Measurements from ENCODE around the gene RPS21. TPM values are rescaled to one million over a fixed set of nuclear protein-coding genes. Genes with fewer than 3 reads are reported as not detected.

Gene RPS21
- total and polyA plus RNA-seq, 2 of the 13 experiments (the other 11 are each of a cell fraction or from before 2014, with no cell fraction given): 2,647 to 11,063 TPM

DNA sequence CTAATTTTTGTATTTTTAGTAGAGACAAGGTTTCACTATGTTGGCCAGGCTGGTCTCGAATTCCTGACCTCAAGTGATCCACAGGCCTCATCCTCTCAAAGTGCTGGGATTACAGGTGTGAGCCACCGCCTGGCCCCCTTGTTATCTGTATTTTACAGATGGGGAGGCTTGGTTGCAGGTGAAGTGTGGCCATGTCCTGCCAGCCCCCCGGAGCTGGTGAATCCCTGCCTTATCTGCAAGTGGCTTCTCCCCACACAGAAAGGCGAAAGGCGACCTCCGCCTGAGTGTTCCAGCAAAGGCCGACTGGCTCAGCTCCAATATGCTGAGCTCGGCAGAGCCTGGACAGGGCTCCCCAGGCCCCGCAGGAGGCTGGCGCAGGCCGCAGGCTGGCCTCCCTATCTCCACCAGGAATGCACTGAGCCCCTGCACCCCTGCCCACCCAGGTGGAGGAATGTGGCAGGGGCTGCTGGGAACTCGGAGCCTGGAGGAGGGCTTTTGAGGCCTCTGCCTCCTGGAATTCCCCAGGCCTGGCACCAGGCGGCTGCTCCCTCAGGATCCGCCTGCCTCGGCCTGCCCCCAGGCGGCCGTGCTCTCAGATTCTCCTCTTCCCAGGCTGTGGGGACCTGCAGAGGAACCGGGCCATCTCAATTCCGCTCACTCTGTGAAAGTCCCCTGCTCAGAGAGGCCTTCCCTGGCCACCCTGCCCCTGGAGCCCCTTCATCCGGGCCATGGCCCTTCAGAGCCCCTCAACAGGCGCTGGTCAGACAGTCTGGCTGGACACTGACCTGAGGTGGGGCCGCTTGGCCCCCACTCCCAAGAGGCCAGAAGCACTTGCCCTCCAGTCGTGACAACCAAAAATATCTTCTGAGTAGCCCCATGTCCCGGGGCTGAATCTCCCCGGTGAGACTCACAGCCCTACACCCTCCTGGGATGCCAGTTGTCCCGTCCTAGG, 10.5 kb upstream of the RPS21 start (continued):
- TF ChIP-seq, protein P1, sequence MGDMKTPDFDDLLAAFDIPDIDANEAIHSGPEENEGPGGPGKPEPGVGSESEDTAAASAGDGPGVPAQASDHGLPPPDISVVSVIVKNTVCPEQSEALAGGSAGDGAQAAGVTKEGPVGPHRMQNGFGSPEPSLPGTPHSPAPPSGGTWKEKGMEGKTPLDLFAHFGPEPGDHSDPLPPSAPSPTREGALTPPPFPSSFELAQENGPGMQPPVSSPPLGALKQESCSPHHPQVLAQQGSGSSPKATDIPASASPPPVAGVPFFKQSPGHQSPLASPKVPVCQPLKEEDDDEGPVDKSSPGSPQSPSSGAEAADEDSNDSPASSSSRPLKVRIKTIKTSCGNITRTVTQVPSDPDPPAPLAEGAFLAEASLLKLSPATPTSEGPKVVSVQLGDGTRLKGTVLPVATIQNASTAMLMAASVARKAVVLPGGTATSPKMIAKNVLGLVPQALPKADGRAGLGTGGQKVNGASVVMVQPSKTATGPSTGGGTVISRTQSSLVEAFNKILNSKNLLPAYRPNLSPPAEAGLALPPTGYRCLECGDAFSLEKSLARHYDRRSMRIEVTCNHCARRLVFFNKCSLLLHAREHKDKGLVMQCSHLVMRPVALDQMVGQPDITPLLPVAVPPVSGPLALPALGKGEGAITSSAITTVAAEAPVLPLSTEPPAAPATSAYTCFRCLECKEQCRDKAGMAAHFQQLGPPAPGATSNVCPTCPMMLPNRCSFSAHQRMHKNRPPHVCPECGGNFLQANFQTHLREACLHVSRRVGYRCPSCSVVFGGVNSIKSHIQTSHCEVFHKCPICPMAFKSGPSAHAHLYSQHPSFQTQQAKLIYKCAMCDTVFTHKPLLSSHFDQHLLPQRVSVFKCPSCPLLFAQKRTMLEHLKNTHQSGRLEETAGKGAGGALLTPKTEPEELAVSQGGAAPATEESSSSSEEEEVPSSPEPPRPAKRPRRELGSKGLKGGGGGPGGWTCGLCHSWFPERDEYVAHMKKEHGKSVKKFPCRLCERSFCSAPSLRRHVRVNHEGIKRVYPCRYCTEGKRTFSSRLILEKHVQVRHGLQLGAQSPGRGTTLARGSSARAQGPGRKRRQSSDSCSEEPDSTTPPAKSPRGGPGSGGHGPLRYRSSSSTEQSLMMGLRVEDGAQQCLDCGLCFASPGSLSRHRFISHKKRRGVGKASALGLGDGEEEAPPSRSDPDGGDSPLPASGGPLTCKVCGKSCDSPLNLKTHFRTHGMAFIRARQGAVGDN (CRISPR knock-in tag; IDR thresholded peaks at IDR 0.05): peak; percentile 95
- TF ChIP-seq ZNF101 (CRISPR knock-in tag; IDR thresholded peaks at IDR 0.05; ENCODE audit: borderline replicate concordance, low read depth) (0 out of 2 replicates have a peak, but pooled peaks have one; percentile 48), BCL6 (CRISPR knock-in tag; IDR thresholded peaks at IDR 0.05) (peak; percentile 74), ZC3H13 (CRISPR knock-in tag; IDR thresholded peaks at IDR 0.05) (no peak), XRCC5 (optimal IDR thresholded peaks at IDR 0.05; ENCODE audit: low read length) (peak; percentile 97), ZSCAN12 (CRISPR knock-in tag; IDR thresholded peaks at IDR 0.05) (0 out of 2 replicates have a peak, but pooled peaks have one; percentile 46), SALL1 (CRISPR knock-in tag; IDR thresholded peaks at IDR 0.05) (peak; percentile 90), KLF16 (CRISPR knock-in tag; IDR thresholded peaks at IDR 0.05) (peak in 1 of 2 experiments; percentile 76; a peak in 2 of 4 replicates), SMYD3 (CRISPR knock-in tag; IDR thresholded peaks at IDR 0.05) (peak; percentile 86; the same call in 1 of the 2 replicates), ZBTB46 (CRISPR knock-in tag; IDR thresholded peaks at IDR 0.05; ENCODE audit: borderline replicate concordance) (peak; percentile 78; the same call in 1 of the 2 replicates), GABPB1 (CRISPR knock-in tag; IDR thresholded peaks at IDR 0.05) (peak; percentile 72), SOX5 (CRISPR knock-in tag; IDR thresholded peaks at IDR 0.05; ENCODE audit: borderline replicate concordance) (peak; percentile 66; the same call in 1 of the 2 replicates), MED13 (CRISPR knock-in tag; IDR thresholded peaks at IDR 0.05) (peak; percentile 77), ZBTB4 (CRISPR knock-in tag; IDR thresholded peaks at IDR 0.05; ENCODE audit: borderline replicate concordance) (peak; percentile 72; the same call in 1 of the 2 replicates), MED1 (CRISPR knock-in tag; IDR thresholded peaks at IDR 0.05) (peak; percentile 70), TEAD2 (CRISPR knock-in tag; IDR thresholded peaks at IDR 0.05) (peak; percentile 83; the same call in 1 of the 2 replicates), ZNF292 (CRISPR knock-in tag; IDR thresholded peaks at IDR 0.05; ENCODE audit: borderline replicate concordance, low read depth) (0 out of 2 replicates have a peak, but pooled peaks have one; percentile 85), ZNF768 (CRISPR knock-in tag; IDR thresholded peaks at IDR 0.05) (peak; percentile 85)
- TF ChIP-seq, protein P2, sequence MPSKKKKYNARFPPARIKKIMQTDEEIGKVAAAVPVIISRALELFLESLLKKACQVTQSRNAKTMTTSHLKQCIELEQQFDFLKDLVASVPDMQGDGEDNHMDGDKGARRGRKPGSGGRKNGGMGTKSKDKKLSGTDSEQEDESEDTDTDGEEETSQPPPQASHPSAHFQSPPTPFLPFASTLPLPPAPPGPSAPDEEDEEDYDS (CRISPR knock-in tag; IDR thresholded peaks at IDR 0.05): peak; percentile 86

Measured in HepG2 (cell line).